AG04449 (cell line): ENCODE measurements around the gene FRAS1.
"Not testable (repeated sequence)": the region's sequence is repeated elsewhere in the genome, so short reads cannot be mapped to it uniquely, and the experiment has no call there.

ENCODE experiments used
- CTCF ChIA-PET: fragments of 350-600 bp; formaldehyde crosslinking; extraction: SDS; loops from one replicate; lab custom pipeline; 2021; ENCODE audit warnings: antibody characterized with exemption; lab: Yijun Ruan, JAX
- POLR2A ChIA-PET: fragments of 400-600, 350-600 bp; formaldehyde crosslinking; extraction: SDS; loops from one replicate; lab custom pipeline; 2020; ENCODE audit warnings: antibody characterized with exemption, inconsistent platforms; lab: Yijun Ruan, JAX
- DNase-seq: peaks from one replicate; pipeline ENCODE4 v3.0.0-alpha.2; 2010; ENCODE audit warnings: low read depth, low spot score
- H3K4me3 ChIP-seq: 2 replicates; pipeline ENCODE4 v1.5.1; 2011; ENCODE audit warnings: low read depth, mild to moderate bottlenecking, control low read depth, low read length
- TF ChIP-seq, protein P1 (sequence below): IDR thresholded peaks from one replicate; pipeline ENCODE4 v1.5.1; 2011; ENCODE audit warnings: mild to moderate bottlenecking, moderate library complexity, low read length, control low read depth, inconsistent platforms; ENCODE audit not compliant: insufficient read depth; ENCODE audit errors: missing control alignments

The FRAS1 gene

DNA sequence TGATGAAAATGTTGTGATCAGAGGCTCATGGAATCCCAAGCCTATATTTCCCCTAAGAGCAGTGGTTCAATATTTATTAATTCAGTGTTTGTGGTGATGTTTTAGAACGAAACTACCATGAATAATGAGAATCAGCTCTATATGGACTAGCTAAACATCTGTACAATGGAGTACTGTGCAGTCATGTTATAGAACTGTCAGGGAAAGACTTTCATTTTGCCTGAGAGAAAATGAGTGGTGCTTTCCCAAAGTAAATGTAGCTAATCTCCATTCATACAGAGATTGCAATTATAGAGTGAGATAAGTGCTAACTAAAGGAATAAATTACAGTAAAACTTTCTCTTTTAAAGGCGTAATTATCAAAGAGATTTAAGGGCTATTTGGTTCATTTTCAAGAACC, 147.1 kb downstream of the FRAS1 start:
- CTCF ChIA-PET = no interaction called here
- DNase-seq = no peak
- TF ChIP-seq, protein P1, sequence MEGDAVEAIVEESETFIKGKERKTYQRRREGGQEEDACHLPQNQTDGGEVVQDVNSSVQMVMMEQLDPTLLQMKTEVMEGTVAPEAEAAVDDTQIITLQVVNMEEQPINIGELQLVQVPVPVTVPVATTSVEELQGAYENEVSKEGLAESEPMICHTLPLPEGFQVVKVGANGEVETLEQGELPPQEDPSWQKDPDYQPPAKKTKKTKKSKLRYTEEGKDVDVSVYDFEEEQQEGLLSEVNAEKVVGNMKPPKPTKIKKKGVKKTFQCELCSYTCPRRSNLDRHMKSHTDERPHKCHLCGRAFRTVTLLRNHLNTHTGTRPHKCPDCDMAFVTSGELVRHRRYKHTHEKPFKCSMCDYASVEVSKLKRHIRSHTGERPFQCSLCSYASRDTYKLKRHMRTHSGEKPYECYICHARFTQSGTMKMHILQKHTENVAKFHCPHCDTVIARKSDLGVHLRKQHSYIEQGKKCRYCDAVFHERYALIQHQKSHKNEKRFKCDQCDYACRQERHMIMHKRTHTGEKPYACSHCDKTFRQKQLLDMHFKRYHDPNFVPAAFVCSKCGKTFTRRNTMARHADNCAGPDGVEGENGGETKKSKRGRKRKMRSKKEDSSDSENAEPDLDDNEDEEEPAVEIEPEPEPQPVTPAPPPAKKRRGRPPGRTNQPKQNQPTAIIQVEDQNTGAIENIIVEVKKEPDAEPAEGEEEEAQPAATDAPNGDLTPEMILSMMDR = no peak
- H3K4me3 ChIP-seq = no peak overlapping the region
- POLR2A ChIA-PET = no interaction called here

DNA sequence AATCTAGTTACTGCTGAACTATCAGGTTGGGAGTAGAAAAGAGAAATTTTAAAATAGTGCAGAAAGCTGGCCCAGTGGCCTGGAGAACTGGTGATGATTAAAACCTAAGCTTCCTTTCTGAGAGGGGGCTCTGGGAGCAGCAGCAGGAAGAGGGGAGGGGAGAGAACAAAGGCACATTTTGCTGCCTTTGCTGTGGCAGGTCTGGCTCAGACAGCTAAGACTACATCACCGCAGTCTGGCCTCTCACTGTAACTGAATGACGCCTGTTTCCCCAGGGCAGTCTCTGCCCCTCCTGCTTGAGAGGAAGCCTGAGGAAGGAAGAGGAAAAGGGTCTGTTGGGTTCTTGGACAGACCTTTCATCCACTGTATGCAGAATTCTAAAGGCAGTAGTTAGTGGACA, 148.5 kb downstream of the FRAS1 start:
- DNase-seq = no peak
- ChIA-PET POLR2A (no interaction called here), CTCF (no interaction called here)
- H3K4me3 ChIP-seq = no peak overlapping the region
- TF ChIP-seq, protein P1 = no peak

DNA sequence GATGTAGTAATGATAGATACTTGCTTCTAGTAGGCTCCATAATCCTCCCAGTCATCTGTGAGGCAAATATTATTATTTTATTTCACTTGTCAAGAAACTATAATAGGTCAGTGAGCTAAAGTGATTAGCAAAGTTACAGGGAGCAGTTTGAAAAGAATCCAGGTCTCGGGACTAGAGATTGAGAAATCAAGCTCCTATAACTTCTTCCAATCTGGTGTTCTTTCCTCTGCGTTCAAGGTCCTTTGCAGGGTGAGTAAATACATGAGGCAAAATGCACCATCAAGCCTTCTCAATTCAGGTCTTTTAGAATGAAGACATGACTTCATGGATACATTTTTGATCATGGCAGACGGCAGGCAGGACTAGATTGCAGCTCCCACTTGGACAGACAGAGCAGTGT, 150.4 kb downstream of the FRAS1 start:
- DNase-seq = no peak
- H3K4me3 ChIP-seq = no peak overlapping the region
- TF ChIP-seq, protein P1 = no peak
- ChIA-PET POLR2A (no interaction called here), CTCF (no interaction called here)

DNA sequence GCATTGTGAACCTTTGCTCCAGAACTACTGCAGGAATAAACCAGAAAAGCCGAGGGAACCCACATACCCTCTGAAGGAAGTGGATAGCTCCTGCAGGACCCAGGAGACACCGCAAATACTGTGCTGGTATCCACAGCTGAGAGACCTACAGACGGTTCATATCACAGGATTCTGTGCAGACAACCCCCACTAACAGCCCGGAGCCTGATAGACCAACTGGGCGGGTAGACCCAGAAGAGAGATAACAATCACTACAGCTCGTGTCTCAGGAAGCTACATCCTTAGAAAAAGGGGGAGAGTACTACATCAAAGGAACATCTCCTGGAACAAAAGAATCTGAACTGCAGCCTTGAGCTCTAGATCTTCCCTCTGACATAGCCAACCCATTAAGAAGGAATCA, 150.8 kb downstream of the FRAS1 start:
- POLR2A ChIA-PET = no interaction called here
- DNase-seq = no peak
- TF ChIP-seq, protein P1 = no peak
- CTCF ChIA-PET = no interaction called here
- no peak overlapping the region for H3K4me3 ChIP-seq

DNA sequence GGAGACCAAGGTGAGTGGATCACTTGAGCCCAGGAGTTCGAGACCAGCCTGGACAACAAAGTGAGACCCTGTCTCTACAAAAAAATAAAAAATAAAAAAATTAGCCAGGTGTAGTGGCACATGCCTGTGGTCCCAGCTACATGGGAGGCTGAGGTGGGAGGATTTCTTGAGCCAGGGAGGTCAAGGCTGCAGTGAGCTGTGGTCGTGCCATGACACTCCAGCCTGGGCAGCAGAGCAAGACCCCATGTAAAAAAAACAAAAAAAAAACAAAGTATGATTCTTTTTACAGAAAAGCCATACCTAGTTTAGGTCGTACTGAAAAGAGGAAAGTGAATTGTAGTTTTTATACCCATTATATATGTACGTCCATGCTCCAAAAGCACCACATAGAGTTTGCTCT, 151.8 kb downstream of the FRAS1 start:
- CTCF ChIA-PET, H3K4me3 ChIP-seq, DNase-seq, POLR2A ChIA-PET: not testable (repeated sequence)

DNA sequence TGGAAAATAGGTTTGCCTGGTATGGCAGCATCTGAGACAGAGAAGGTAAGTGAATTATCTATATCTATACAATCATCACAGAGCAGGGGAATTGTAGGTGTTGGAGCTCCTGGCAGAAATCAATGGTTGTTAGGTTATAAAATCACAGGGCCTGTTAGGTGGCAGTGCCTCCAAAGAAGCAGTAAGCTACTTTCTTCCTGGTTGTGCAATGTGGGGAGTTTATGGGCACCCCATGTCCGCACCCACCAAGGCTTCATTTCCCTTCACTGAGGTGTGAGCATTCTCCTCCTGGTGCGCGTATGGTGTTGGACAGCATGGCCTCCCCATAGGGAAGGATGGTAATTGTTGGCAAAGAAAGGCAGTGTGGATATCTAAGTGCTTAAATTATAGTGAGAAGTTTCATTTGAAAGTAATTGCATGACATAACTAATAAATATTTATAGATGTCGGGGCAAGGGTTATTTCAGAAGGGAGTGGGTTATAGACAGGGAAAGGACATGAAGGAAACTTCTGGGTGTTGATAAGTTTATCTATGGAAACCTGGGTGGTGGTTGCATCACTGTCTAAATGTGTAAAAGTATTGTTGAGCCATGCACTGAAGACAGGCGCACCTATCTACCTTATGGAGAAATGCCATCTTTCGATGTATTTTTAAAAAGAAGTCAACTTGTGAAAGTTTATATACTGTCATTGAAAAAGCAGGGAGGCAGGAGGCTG, 153.7 kb downstream of the FRAS1 start:
- POLR2A ChIA-PET = no interaction called here
- TF ChIP-seq, protein P1 = no peak
- no peak for DNase-seq
- H3K4me3 ChIP-seq = no peak overlapping the region
- CTCF ChIA-PET = no interaction called here

DNA sequence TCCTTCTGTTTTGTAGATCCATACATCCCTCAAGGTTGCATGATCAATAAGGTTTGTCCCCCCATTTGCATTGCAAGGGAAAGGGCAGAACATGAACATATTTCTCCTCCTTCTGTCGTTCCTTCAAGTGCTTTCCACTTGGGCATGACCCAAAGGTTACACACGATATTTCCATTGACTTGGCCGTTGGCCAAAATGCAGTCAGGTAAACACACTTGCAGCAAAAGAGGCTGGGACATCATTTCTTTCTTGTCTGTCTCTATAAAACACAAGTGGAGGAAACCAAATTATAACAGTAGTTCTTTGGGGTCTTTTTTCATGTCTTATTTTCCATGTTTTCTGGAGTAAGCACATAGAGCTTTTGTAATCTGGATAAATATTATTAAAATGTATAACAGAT, 156.1 kb downstream of the FRAS1 start:
- no peak overlapping the region for H3K4me3 ChIP-seq
- CTCF ChIA-PET = no interaction called here
- TF ChIP-seq, protein P1 = no peak
- DNase-seq = no peak
- POLR2A ChIA-PET = no interaction called here
